Measurements from ENCODE around the gene PXT1. TPM values are rescaled to one million over a fixed set of nuclear protein-coding genes. Genes with fewer than 3 reads are reported as not detected.

The PXT1 gene
- total and polyA plus RNA-seq, 9 of the 15 experiments (the other 6 are each of a cell fraction or from before 2014, with no cell fraction given): 0.09 to 0.11 (median 0.10) TPM; not detected in 5

DNA sequence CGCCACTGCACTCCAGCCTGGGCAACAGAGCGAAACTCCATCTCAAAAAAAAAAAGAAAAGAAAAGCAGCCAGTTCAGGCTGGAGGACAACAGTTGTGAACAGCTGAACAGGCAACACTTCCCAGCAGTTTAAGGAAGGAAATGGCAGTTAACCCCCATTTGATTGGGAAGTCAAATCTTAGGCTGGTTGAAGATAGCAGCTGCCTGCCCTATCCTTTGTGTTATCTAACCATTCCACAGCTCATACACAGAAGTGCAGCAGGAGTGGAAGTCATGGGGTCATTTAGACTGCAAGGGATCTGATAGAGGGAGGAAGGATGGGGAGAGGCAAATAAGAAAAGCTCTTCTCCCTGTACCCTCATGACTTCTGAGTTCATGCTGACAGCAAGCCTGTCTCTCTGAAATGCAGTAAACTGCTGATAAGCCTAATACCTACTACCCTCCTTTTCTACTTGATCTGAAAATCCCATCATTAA is 35.4 kb upstream of the PXT1 start (continued):
- TF ChIP-seq, protein P1, sequence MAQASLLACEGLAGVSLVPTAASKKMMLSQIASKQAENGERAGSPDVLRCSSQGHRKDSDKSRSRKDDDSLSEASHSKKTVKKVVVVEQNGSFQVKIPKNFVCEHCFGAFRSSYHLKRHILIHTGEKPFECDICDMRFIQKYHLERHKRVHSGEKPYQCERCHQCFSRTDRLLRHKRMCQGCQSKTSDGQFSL (CRISPR knock-in tag; IDR thresholded peaks at IDR 0.05): no peak
- TF ChIP-seq, protein P1 (tag; IDR thresholded peaks at IDR 0.05): no peak
- TF ChIP-seq, protein P2, sequence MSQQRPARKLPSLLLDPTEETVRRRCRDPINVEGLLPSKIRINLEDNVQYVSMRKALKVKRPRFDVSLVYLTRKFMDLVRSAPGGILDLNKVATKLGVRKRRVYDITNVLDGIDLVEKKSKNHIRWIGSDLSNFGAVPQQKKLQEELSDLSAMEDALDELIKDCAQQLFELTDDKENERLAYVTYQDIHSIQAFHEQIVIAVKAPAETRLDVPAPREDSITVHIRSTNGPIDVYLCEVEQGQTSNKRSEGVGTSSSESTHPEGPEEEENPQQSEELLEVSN (IDR thresholded peaks at IDR 0.05; ENCODE audit: borderline replicate concordance in 1 of 2, extremely low read depth in 1 of 2, insufficient read depth in 1 of 2, insufficient read length in 1 of 2, low read depth in 1 of 2, low read length in 1 of 2, poor library complexity in 1 of 2, severe bottlenecking in 1 of 2): no peak
- peak; percentile 72; the same call in 1 of the 2 replicates for TF ChIP-seq GATAD2A (IDR thresholded peaks at IDR 0.05)
- peak; percentile 71 for TF ChIP-seq DACH1 (IDR thresholded peaks at IDR 0.05; ENCODE audit: partially characterized antibody)
- no peak for TF ChIP-seq ZNF354B (CRISPR knock-in tag; IDR thresholded peaks at IDR 0.05)
- no peak for TF ChIP-seq CBX5 (IDR thresholded peaks at IDR 0.05; ENCODE audit: borderline replicate concordance, low read depth)
- no peak for TF ChIP-seq HCFC1 (IDR thresholded peaks at IDR 0.05; ENCODE audit: low read depth, low read length)
- TF ChIP-seq MEIS2 (IDR thresholded peaks at IDR 0.05; ENCODE audit: partially characterized antibody): peak; percentile 57
- TF ChIP-seq, protein P3, sequence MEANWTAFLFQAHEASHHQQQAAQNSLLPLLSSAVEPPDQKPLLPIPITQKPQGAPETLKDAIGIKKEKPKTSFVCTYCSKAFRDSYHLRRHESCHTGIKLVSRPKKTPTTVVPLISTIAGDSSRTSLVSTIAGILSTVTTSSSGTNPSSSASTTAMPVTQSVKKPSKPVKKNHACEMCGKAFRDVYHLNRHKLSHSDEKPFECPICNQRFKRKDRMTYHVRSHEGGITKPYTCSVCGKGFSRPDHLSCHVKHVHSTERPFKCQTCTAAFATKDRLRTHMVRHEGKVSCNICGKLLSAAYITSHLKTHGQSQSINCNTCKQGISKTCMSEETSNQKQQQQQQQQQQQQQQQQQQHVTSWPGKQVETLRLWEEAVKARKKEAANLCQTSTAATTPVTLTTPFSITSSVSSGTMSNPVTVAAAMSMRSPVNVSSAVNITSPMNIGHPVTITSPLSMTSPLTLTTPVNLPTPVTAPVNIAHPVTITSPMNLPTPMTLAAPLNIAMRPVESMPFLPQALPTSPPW (CRISPR knock-in tag; IDR thresholded peaks at IDR 0.05): peak; percentile 61
- TF ChIP-seq BCOR (IDR thresholded peaks at IDR 0.05): peak; percentile 63; the same call in 1 of the 2 replicates
- 0 out of 2 replicates have a peak, but pooled peaks have one; percentile 10 for TF ChIP-seq RAD51 (IDR thresholded peaks at IDR 0.05; ENCODE audit: borderline replicate concordance, low read depth)
- TF ChIP-seq, protein P4, sequence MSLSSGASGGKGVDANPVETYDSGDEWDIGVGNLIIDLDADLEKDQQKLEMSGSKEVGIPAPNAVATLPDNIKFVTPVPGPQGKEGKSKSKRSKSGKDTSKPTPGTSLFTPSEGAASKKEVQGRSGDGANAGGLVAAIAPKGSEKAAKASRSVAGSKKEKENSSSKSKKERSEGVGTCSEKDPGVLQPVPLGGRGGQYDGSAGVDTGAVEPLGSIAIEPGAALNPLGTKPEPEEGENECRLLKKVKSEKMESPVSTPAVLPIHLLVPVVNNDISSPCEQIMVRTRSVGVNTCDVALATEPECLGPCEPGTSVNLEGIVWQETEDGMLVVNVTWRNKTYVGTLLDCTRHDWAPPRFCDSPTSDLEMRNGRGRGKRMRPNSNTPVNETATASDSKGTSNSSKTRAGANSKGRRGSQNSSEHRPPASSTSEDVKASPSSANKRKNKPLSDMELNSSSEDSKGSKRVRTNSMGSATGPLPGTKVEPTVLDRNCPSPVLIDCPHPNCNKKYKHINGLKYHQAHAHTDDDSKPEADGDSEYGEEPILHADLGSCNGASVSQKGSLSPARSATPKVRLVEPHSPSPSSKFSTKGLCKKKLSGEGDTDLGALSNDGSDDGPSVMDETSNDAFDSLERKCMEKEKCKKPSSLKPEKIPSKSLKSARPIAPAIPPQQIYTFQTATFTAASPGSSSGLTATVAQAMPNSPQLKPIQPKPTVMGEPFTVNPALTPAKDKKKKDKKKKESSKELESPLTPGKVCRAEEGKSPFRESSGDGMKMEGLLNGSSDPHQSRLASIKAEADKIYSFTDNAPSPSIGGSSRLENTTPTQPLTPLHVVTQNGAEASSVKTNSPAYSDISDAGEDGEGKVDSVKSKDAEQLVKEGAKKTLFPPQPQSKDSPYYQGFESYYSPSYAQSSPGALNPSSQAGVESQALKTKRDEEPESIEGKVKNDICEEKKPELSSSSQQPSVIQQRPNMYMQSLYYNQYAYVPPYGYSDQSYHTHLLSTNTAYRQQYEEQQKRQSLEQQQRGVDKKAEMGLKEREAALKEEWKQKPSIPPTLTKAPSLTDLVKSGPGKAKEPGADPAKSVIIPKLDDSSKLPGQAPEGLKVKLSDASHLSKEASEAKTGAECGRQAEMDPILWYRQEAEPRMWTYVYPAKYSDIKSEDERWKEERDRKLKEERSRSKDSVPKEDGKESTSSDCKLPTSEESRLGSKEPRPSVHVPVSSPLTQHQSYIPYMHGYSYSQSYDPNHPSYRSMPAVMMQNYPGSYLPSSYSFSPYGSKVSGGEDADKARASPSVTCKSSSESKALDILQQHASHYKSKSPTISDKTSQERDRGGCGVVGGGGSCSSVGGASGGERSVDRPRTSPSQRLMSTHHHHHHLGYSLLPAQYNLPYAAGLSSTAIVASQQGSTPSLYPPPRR (CRISPR knock-in tag; IDR thresholded peaks at IDR 0.05; ENCODE audit: borderline replicate concordance): no peak
- TF ChIP-seq SNIP1 (IDR thresholded peaks at IDR 0.05; ENCODE audit: low read depth): no peak
- peak; percentile 94 for TF ChIP-seq DPF2 (IDR thresholded peaks at IDR 0.05)
- peak; percentile 94 for TF ChIP-seq ARID1B (IDR thresholded peaks at IDR 0.05)
- TF ChIP-seq NELFE (IDR thresholded peaks at IDR 0.05; ENCODE audit: insufficient read depth, insufficient read length): no peak
- no peak for TF ChIP-seq ZNF232 (CRISPR knock-in tag; IDR thresholded peaks at IDR 0.05)
- peak; percentile 67; the same call in 1 of the 2 replicates for TF ChIP-seq ESRRA (IDR thresholded peaks at IDR 0.05; ENCODE audit: borderline replicate concordance, low read depth)
- peak; percentile 23; the same call in 1 of the 2 replicates for TF ChIP-seq KHSRP (IDR thresholded peaks at IDR 0.05)
- peak; percentile 87; the same call in 1 of the 2 replicates for TF ChIP-seq CC2D1A (IDR thresholded peaks at IDR 0.05)
- TF ChIP-seq SMAD2 (IDR thresholded peaks at IDR 0.05; ENCODE audit: low read depth, low read length): no peak
- no peak for TF ChIP-seq TCFL5 (CRISPR knock-in tag; conservative IDR thresholded peaks at IDR 0.05)
